Astrocyte (in vitro differentiated cells and primary cell): Measurements from ENCODE around the gene CMTR1. TPM values are rescaled to one million over a fixed set of nuclear protein-coding genes. Genes with fewer than 3 reads are reported as not detected.
"Not testable (repeated sequence)": the region's sequence is repeated elsewhere in the genome, so short reads cannot be mapped to it uniquely, and the experiment has no call there.

Experiments
- DNase-seq: peaks from one replicate; pipeline ENCODE4 v3.0.0-alpha.2; 2010; ENCODE audit warnings: low read depth
- FAIRE-seq: peaks from 2 replicates; lab custom pipeline; 2011; peaks lifted over from hg19 to GRCh38; lab: Jason Lieb, UNC
- H2AFZ ChIP-seq: 2 replicates; pipeline ENCODE4 v1.6.0; 2012; ENCODE audit warnings: low read depth, low read length, inconsistent platforms
- H3K27ac ChIP-seq: 2 replicates; pipeline ENCODE4 v1.5.1; 2011; ENCODE audit warnings: low read depth, low read length, inconsistent platforms
- H3K27me3 ChIP-seq: 2 replicates; pipeline ENCODE4 v1.6.0; 2011; ENCODE audit warnings: low read length, inconsistent platforms; ENCODE audit not compliant: insufficient read depth
- H3K36me3 ChIP-seq: 2 replicates; pipeline ENCODE4 v1.5.1; 2011; ENCODE audit warnings: low read length, inconsistent platforms; ENCODE audit not compliant: insufficient read depth
- H3K4me1 ChIP-seq: 2 replicates; pipeline ENCODE4 v1.5.1; 2011; ENCODE audit warnings: low read length, inconsistent platforms; ENCODE audit not compliant: insufficient read depth
- H3K4me2 ChIP-seq: 2 replicates; pipeline ENCODE4 v1.6.0; 2012; ENCODE audit warnings: low read length, inconsistent platforms
- H3K4me3 ChIP-seq: 2 replicates; pipeline ENCODE4 v1.5.1; 2011; ENCODE audit warnings: low read depth, mild to moderate bottlenecking, low read length, inconsistent platforms; ENCODE audit not compliant: insufficient read depth
- H3K79me2 ChIP-seq: 2 replicates; pipeline ENCODE4 v1.6.0; 2012; ENCODE audit warnings: mild to moderate bottlenecking, low read length, inconsistent platforms; ENCODE audit not compliant: insufficient read depth
- H3K9ac ChIP-seq: 2 replicates; pipeline ENCODE4 v1.6.0; 2012; ENCODE audit warnings: mild to moderate bottlenecking, low read length, inconsistent platforms
- H3K9me3 ChIP-seq: 2 replicates; pipeline ENCODE4 v1.5.1; 2012; ENCODE audit warnings: low read depth, mild to moderate bottlenecking, low read length, inconsistent platforms; ENCODE audit not compliant: insufficient read depth
- H4K20me1 ChIP-seq: 2 replicates; pipeline ENCODE4 v1.6.0; 2012; ENCODE audit warnings: low read length, inconsistent platforms; ENCODE audit not compliant: insufficient read depth
- H3K27ac Mint-ChIP-seq: one replicate; pipeline ENCODE4 v1.8.0; 2021; ENCODE audit warnings: mild to moderate bottlenecking, mixed read lengths; ENCODE audit not compliant: unreplicated experiment
- H3K27me3 Mint-ChIP-seq: one replicate; pipeline ENCODE4 v1.8.0; 2021; ENCODE audit warnings: low read depth, mixed read lengths; ENCODE audit not compliant: unreplicated experiment
- H3K36me3 Mint-ChIP-seq: one replicate; pipeline ENCODE4 v1.8.0; 2021; ENCODE audit warnings: low read depth, mixed read lengths; ENCODE audit not compliant: unreplicated experiment
- H3K4me1 Mint-ChIP-seq: one replicate; pipeline ENCODE4 v1.8.0; 2021; ENCODE audit warnings: low read depth, mixed read lengths; ENCODE audit not compliant: unreplicated experiment
- H3K4me3 Mint-ChIP-seq: one replicate; pipeline ENCODE4 v1.8.0; 2021; ENCODE audit warnings: mild to moderate bottlenecking, moderate library complexity, mixed read lengths; ENCODE audit not compliant: unreplicated experiment
- H3K9me3 Mint-ChIP-seq: one replicate; pipeline ENCODE4 v1.8.0; 2021; ENCODE audit warnings: mild to moderate bottlenecking, mixed read lengths; ENCODE audit not compliant: unreplicated experiment
- EZH2 ChIP-seq: IDR thresholded peaks from 2 replicates; pipeline ENCODE4 v1.6.1; 2012; ENCODE audit warnings: mild to moderate bottlenecking, low read length, inconsistent platforms; ENCODE audit not compliant: insufficient read depth
- total RNA-seq: library from RNA; stranded (reverse); gene quantifications from 2 replicates; pipeline ENCODE4 v1.2.1, GENCODE V29; 2021
- TF ChIP-seq, protein P1 (sequence below): IDR thresholded peaks from 2 replicates; pipeline ENCODE4 v1.5.1; 2011; ENCODE audit warnings: low read depth, mild to moderate bottlenecking, inconsistent platforms, low read length, moderate library complexity; ENCODE audit not compliant: insufficient read depth

Gene CMTR1
- total RNA-seq, 1 donor from 2014 or later = 44.1 TPM

- Mint-ChIP-seq H3K27ac (no peak overlapping the region), H3K4me3 (no peak overlapping the region), H3K36me3 (peaks cover 17% of the 10 kb centered on the region), H3K4me1 (no peaks in the 10 kb centered on the region), H3K9me3 (no peaks in the 10 kb centered on the region), H3K27me3 (no peaks in the 10 kb centered on the region)
- H3K36me3 ChIP-seq = peaks cover 25% of the 10 kb centered on the region
- FAIRE-seq = no peak
- peaks cover 11% of the 10 kb centered on the region for H3K79me2 ChIP-seq
- no peak for TF ChIP-seq EZH2
- TF ChIP-seq, protein P1, sequence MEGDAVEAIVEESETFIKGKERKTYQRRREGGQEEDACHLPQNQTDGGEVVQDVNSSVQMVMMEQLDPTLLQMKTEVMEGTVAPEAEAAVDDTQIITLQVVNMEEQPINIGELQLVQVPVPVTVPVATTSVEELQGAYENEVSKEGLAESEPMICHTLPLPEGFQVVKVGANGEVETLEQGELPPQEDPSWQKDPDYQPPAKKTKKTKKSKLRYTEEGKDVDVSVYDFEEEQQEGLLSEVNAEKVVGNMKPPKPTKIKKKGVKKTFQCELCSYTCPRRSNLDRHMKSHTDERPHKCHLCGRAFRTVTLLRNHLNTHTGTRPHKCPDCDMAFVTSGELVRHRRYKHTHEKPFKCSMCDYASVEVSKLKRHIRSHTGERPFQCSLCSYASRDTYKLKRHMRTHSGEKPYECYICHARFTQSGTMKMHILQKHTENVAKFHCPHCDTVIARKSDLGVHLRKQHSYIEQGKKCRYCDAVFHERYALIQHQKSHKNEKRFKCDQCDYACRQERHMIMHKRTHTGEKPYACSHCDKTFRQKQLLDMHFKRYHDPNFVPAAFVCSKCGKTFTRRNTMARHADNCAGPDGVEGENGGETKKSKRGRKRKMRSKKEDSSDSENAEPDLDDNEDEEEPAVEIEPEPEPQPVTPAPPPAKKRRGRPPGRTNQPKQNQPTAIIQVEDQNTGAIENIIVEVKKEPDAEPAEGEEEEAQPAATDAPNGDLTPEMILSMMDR = no peak
- H2AFZ ChIP-seq = no peak overlapping the region
- no peak overlapping the region for H3K27ac ChIP-seq
- H3K9me3 ChIP-seq = no peaks in the 10 kb centered on the region
- no peak overlapping the region for H3K4me3 ChIP-seq
- peaks cover 21% of the 10 kb centered on the region for H4K20me1 ChIP-seq
- H3K27me3 ChIP-seq = no peaks in the 10 kb centered on the region
- no peak overlapping the region for H3K9ac ChIP-seq
- no peak for DNase-seq
- no peaks in the 10 kb centered on the region for H3K4me1 ChIP-seq
- H3K4me2 ChIP-seq = no peak overlapping the region
Measured at GRCh38 chr6:37442416-37443215, 9.6 kb downstream of the CMTR1 start.

GRCh38 chr6:37443216-37443542, 10.2 kb downstream of the CMTR1 start:
- H3K9ac ChIP-seq, H3K27ac Mint-ChIP-seq, H3K79me2 ChIP-seq, H3K27ac ChIP-seq, H3K4me3 Mint-ChIP-seq, H2AFZ ChIP-seq, DNase-seq, H3K27me3 ChIP-seq, FAIRE-seq, H3K4me1 Mint-ChIP-seq, H3K9me3 Mint-ChIP-seq, H3K4me3 ChIP-seq, H3K4me2 ChIP-seq, H3K27me3 Mint-ChIP-seq, H3K9me3 ChIP-seq, H3K4me1 ChIP-seq: not testable (repeated sequence)
- peaks cover 26% of the 10 kb centered on the region for H3K36me3 ChIP-seq
- peaks cover 21% of the 10 kb centered on the region for H4K20me1 ChIP-seq
- peaks cover 16% of the 10 kb centered on the region for H3K36me3 Mint-ChIP-seq

DNA sequence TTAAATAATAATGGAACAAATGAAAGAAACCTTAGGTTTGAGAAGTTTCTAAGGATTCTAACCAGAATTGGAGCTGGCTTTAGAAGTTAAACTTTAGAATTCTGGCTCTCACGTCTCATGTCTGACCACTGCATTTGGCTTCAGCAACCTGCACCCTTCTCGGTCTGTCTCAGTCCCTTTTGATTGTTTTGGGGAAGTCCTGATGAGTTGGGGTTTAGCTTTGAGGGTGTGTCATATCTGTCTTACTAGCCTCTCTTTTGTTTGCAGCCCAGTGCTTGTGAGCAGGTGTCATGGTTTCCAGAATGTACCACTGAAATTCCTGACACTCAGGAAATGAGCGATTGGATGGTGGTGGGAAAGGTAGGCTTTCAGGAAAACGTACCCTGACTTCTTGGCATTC, 17.0 kb downstream of the CMTR1 start:
- Histone ChIP-seq H3K9ac (no peak overlapping the region), H3K79me2 (no peaks in the 10 kb centered on the region), H4K20me1 (no peaks in the 10 kb centered on the region), H2AFZ (no peak overlapping the region), H3K27me3 (no peaks in the 10 kb centered on the region), H3K4me2 (no peak overlapping the region), H3K9me3 (no peaks in the 10 kb centered on the region), H3K4me1 (no peaks in the 10 kb centered on the region), H3K36me3 (peaks cover 30% of the 10 kb centered on the region), H3K27ac (no peak overlapping the region), H3K4me3 (no peak overlapping the region)
- no peak for FAIRE-seq
- H3K4me1 Mint-ChIP-seq = no peaks in the 10 kb centered on the region
- no peaks in the 10 kb centered on the region for H3K27me3 Mint-ChIP-seq
- H3K9me3 Mint-ChIP-seq = no peaks in the 10 kb centered on the region
- no peak overlapping the region for H3K4me3 Mint-ChIP-seq
- H3K27ac Mint-ChIP-seq = no peak overlapping the region
- DNase-seq = no peak
- TF ChIP-seq EZH2 = no peak
- TF ChIP-seq, protein P1 = no peak
- H3K36me3 Mint-ChIP-seq = peaks cover 43% of the 10 kb centered on the region
